ENCODE measurements around the gene DTNB.

The DTNB gene

GRCh38 chr2:25446122-25446521 lies 227.3 kb downstream of the DTNB start:
- H3K4me3 ChIP-seq (ENCODE audit: low read depth, low read length) = no peak overlapping the region
- TF ChIP-seq CTCF (conservative IDR thresholded peaks at IDR 0.05; ENCODE audit: low read depth, low read length) = no peak
- no peak for DNase-seq (ENCODE audit: low read depth)

GRCh38 chr2:25445464-25445863 lies 227.9 kb downstream of the DTNB start:
- no peak for DNase-seq (ENCODE audit: low read depth)
- H3K4me3 ChIP-seq (ENCODE audit: low read depth, low read length) = no peak overlapping the region
- no peak for TF ChIP-seq CTCF (conservative IDR thresholded peaks at IDR 0.05; ENCODE audit: low read depth, low read length)

- H3K4me3 ChIP-seq (ENCODE audit: low read depth, low read length) = no peak overlapping the region
- DNase-seq (ENCODE audit: low read depth) = no peak
- no peak for TF ChIP-seq CTCF (conservative IDR thresholded peaks at IDR 0.05; ENCODE audit: low read depth, low read length)
These were observed 228.6 kb downstream of the DTNB start for GRCh38 chr2:25444608-25445270.

- no peak for TF ChIP-seq CTCF (conservative IDR thresholded peaks at IDR 0.05; ENCODE audit: low read depth, low read length)
- no peak for DNase-seq (ENCODE audit: low read depth)
- H3K4me3 ChIP-seq (ENCODE audit: low read depth, low read length) = no peak overlapping the region
These were observed 229.6 kb downstream of the DTNB start for GRCh38 chr2:25443766-25444165.

GRCh38 chr2:25441353-25441752 lies 232.0 kb downstream of the DTNB start:
- no peak for DNase-seq (ENCODE audit: low read depth)
- TF ChIP-seq CTCF (conservative IDR thresholded peaks at IDR 0.05; ENCODE audit: low read depth, low read length) = no peak
- H3K4me3 ChIP-seq (ENCODE audit: low read depth, low read length) = no peak overlapping the region

GRCh38 chr2:25438793-25439192 lies 234.6 kb downstream of the DTNB start:
- no peak for DNase-seq (ENCODE audit: low read depth)
- no peak for TF ChIP-seq CTCF (conservative IDR thresholded peaks at IDR 0.05; ENCODE audit: low read depth, low read length)
- H3K4me3 ChIP-seq (ENCODE audit: low read depth, low read length) = no peak overlapping the region

Measured in choroid plexus epithelial cell (primary cell).